Panc1 (cell line): ENCODE data around the gene CDADC1. TPM values are rescaled to one million over a fixed set of nuclear protein-coding genes. Genes with fewer than 3 reads are reported as not detected.

Experiments used
- ATAC-seq: fragments of 200-7000 bp; cut with Tn5 transposase; 2 replicates; pipeline ENCODE4 v1.9.1; 2020; ENCODE audit warnings: mild to moderate bottlenecking, moderate library complexity
- BruUV-seq: library from RNA; stranded (reverse); fragments of 400-500 nt; replicated peaks from 2 replicates; lab custom pipeline; 2021; lab: Mats Ljungman, UMichigan
- CTCF ChIA-PET: fragments of 300-600 bp; sonication (Branson Sonifier 250); formaldehyde crosslinking; loops from one replicate; lab custom pipeline; 2022; ENCODE audit warnings: antibody characterized with exemption; lab: Charles Lee
- POLR2A ChIA-PET: fragments of 300-600 bp; sonication (Branson Sonifier 250); formaldehyde crosslinking; loops from one replicate; lab custom pipeline; 2022; ENCODE audit warnings: antibody characterized with exemption; lab: Charles Lee
- DNase-seq: peaks from one replicate; pipeline ENCODE4 v3.0.0-alpha.2; 2010; ENCODE audit warnings: low read depth, low spot score
- H3K27ac ChIP-seq: 2 replicates; pipeline ENCODE4 v1.5.1; 2011; ENCODE audit warnings: mild to moderate bottlenecking, low read length, inconsistent platforms
- H3K27me3 ChIP-seq: fragments of 200-500 bp; sonication (Bioruptor generic); 2 replicates; pipeline ENCODE4 v1.6.0; 2014; ENCODE audit warnings: low read length, inconsistent platforms; ENCODE audit not compliant: control insufficient read depth, insufficient read depth
- H3K36me3 ChIP-seq: fragments of 200-500 bp; sonication (Bioruptor generic); 2 replicates; pipeline ENCODE4 v1.5.1; 2014; ENCODE audit warnings: inconsistent platforms, mild to moderate bottlenecking, low read length, moderate library complexity; ENCODE audit not compliant: control insufficient read depth, insufficient read depth
- H3K4me1 ChIP-seq: 2 replicates; pipeline ENCODE4 v1.5.1; 2011; ENCODE audit warnings: inconsistent platforms, mild to moderate bottlenecking, low read length, moderate library complexity; ENCODE audit not compliant: control insufficient read depth, insufficient read depth
- H3K4me3 ChIP-seq, 2 experiments: 2 replicates each; pipeline ENCODE4 v1.5.1; 2011 to 2012; ENCODE audit warnings: low read depth in 2 of 2, low read length in 2 of 2, mild to moderate bottlenecking in 2 of 2, inconsistent platforms in 1 of 2, moderate library complexity in 1 of 2
- H3K9me3 ChIP-seq: fragments of 200-500 bp; sonication (Bioruptor generic); 2 replicates; pipeline ENCODE4 v1.5.1; 2014; ENCODE audit warnings: low read depth, mild to moderate bottlenecking, inconsistent platforms, low read length, moderate library complexity; ENCODE audit not compliant: control insufficient read depth, insufficient read depth
- CTCF ChIP-seq: fragments of 450-650 bp; IDR thresholded peaks from 2 replicates; pipeline ENCODE4 v1.5.1; 2017; ENCODE audit warnings: mild to moderate bottlenecking
- POLR2AphosphoS5 ChIP-seq: IDR thresholded peaks from 2 replicates; pipeline ENCODE4 v1.6.1; 2012; ENCODE audit warnings: mild to moderate bottlenecking, low read depth, low read length, moderate library complexity
- REST ChIP-seq, 2 experiments: IDR thresholded peaks; 2 replicates each; pipeline ENCODE4 v1.6.1; 2011 to 2012; ENCODE audit warnings: low read depth in 2 of 2, control low read depth in 1 of 2, low read length in 1 of 2, mild to moderate bottlenecking in 1 of 2, moderate library complexity in 1 of 2; ENCODE audit not compliant: insufficient read depth in 1 of 2
- SIN3A ChIP-seq: IDR thresholded peaks from 2 replicates; pipeline ENCODE4 v1.6.1; 2012; ENCODE audit warnings: low read depth, mild to moderate bottlenecking, low read length, moderate library complexity, borderline replicate concordance; ENCODE audit not compliant: insufficient read depth
- TCF7L2 ChIP-seq: IDR thresholded peaks from 2 replicates; pipeline ENCODE4 v1.6.1; 2011; ENCODE audit warnings: mild to moderate bottlenecking, low read depth, low read length, inconsistent platforms
- in situ Hi-C: cut with HindIII; loops from 2 replicates; pipeline ENCODE4 v1.10.0; 2016; ENCODE audit warnings: low sequenced_read_pairs, low pct_unique_long_range_greater_than_20kb
- intact Hi-C: fragments of 100-400 bp; cut with micrococcal nuclease; formaldehyde crosslinking; loops from one replicate; pipeline ENCODE4 v1.10.0; 2022; ENCODE audit not compliant: unreplicated experiment
- total RNA-seq: library from RNA; stranded (reverse); gene quantifications from one replicate; pipeline ENCODE4 v1.2.1, GENCODE V29; 2021; ENCODE audit not compliant: unreplicated experiment

CDADC1 gene
- total RNA-seq, 1 experiment from 2014 or later, result 11.8 TPM

GRCh38 chr13:49245101-49245500, 2.6 kb upstream of the CDADC1 start:
- TF ChIP-seq CTCF (no peak), TCF7L2 (no peak), REST (IDR thresholded peaks at IDR 0.05; ENCODE audit: insufficient read depth in 1 of 2, low read depth in 2 of 2, low read length in 1 of 2) (no peak), SIN3A (no peak), POLR2AphosphoS5 (no peak)
- no TSS peak for BruUV-seq
- intact Hi-C loops, result no loop called here
- no peak for DNase-seq
- Histone ChIP-seq H3K4me3 (no peak overlapping the region), H3K27ac (no peak overlapping the region), H3K9me3 (no peaks in the 10 kb centered on the region), H3K36me3 (peaks cover 4% of the 10 kb centered on the region; the same call in 1 of the 2 replicates), H3K27me3 (no peaks in the 10 kb centered on the region), H3K4me1 (no peaks in the 10 kb centered on the region; the same call in 1 of the 2 replicates)
- ChIA-PET CTCF (no interaction called here), POLR2A (no interaction called here)
- ATAC-seq, result no peak
- in situ Hi-C loops, result no loop called here

GRCh38 chr13:49246850-49247642, 679 bp upstream of the CDADC1 start:
- in situ Hi-C loops, result no loop called here
- intact Hi-C loops, result no loop called here
- peaks cover 4% of the 10 kb centered on the region; the same call in 1 of the 2 replicates for H3K36me3 ChIP-seq
- peak overlapping the region; percentile 92 to 95 for H3K4me3 ChIP-seq
- H3K4me1 ChIP-seq, result no peaks in the 10 kb centered on the region; the same call in 1 of the 2 replicates
- ChIA-PET CTCF (no interaction called here), POLR2A (interaction anchor here (0.7 kb wide), 1 partner anchor 1012 kb away, joined by 6 read pairs; no protein-coding TSS in a partner anchor)
- H3K9me3 ChIP-seq, result no peaks in the 10 kb centered on the region
- TF ChIP-seq TCF7L2 (no peak), REST (IDR thresholded peaks at IDR 0.05; ENCODE audit: insufficient read depth in 1 of 2, low read depth in 2 of 2, low read length in 1 of 2) (no peak), CTCF (no peak), SIN3A (no peak), POLR2AphosphoS5 (no peak)
- ATAC-seq, result peak; percentile 73
- DNase-seq, result no peak
- TSS peak; percentile 84 for BruUV-seq
- H3K27ac ChIP-seq, result peak overlapping the region; percentile 85
- no peaks in the 10 kb centered on the region for H3K27me3 ChIP-seq
